Stimulated activated CD8-positive, alpha-beta memory T cell treated with anti-CD3 and anti-CD28 coated beads, Interleukin-15, amount 100 ng/mL, for 48 hours (primary cell): ENCODE data around the gene KCNK10.
"Not testable (repeated sequence)": the region's sequence is repeated elsewhere in the genome, so short reads cannot be mapped to it uniquely, and the experiment has no call there.

Experiments used
- DNase-seq, 2 donors: peaks; one replicate each; pipeline ENCODE4 v3.0.0-alpha.2; 2020; ENCODE audit warnings: low read depth in 2 of 2

The KCNK10 gene

GRCh38 chr14:88270776-88271175 lies 52.3 kb downstream of the KCNK10 start:
- no peak for DNase-seq

- DNase-seq = no peak
Observed at GRCh38 chr14:88269806-88270420, 53.2 kb downstream of the KCNK10 start.

- no peak for DNase-seq
Observed at GRCh38 chr14:88266474-88266873, 56.6 kb downstream of the KCNK10 start.

- no peak for DNase-seq
Observed at GRCh38 chr14:88264116-88264515, 59.0 kb downstream of the KCNK10 start.

GRCh38 chr14:88261302-88261701 lies 61.8 kb downstream of the KCNK10 start:
- DNase-seq = not testable (repeated sequence)

GRCh38 chr14:88258021-88258420 lies 65.0 kb downstream of the KCNK10 start:
- no peak for DNase-seq

GRCh38 chr14:88256997-88257950 lies 65.8 kb downstream of the KCNK10 start:
- DNase-seq = no peak

GRCh38 chr14:88255798-88256197 lies 67.3 kb downstream of the KCNK10 start:
- DNase-seq = no peak

GRCh38 chr14:88255196-88255595 lies 67.9 kb downstream of the KCNK10 start:
- DNase-seq = no peak

- DNase-seq = no peak
Observed at GRCh38 chr14:88252498-88252897, 70.6 kb downstream of the KCNK10 start.

GRCh38 chr14:88251650-88252049 lies 71.4 kb downstream of the KCNK10 start:
- no peak for DNase-seq

GRCh38 chr14:88249266-88249665 lies 73.8 kb downstream of the KCNK10 start:
- DNase-seq = no peak

- DNase-seq = no peak
Observed at GRCh38 chr14:88248606-88249005, 74.5 kb downstream of the KCNK10 start.

GRCh38 chr14:88247228-88247627 lies 75.8 kb downstream of the KCNK10 start:
- DNase-seq = no peak

GRCh38 chr14:88245321-88245720 lies 77.7 kb downstream of the KCNK10 start:
- no peak for DNase-seq

GRCh38 chr14:88243946-88244345 lies 79.1 kb downstream of the KCNK10 start:
- no peak for DNase-seq

- DNase-seq = no peak
Observed at GRCh38 chr14:88242446-88242845, 80.6 kb downstream of the KCNK10 start.

GRCh38 chr14:88241810-88242209 lies 81.3 kb downstream of the KCNK10 start:
- no peak for DNase-seq

GRCh38 chr14:88234442-88234841 lies 88.6 kb downstream of the KCNK10 start:
- DNase-seq = no peak

- no peak for DNase-seq
Observed at GRCh38 chr14:88233915-88234314, 89.2 kb downstream of the KCNK10 start.

- DNase-seq = no peak
Observed at GRCh38 chr14:88232771-88233170, 90.3 kb downstream of the KCNK10 start.

GRCh38 chr14:88231603-88232002 lies 91.5 kb downstream of the KCNK10 start:
- no peak for DNase-seq

GRCh38 chr14:88229428-88229827 lies 93.6 kb downstream of the KCNK10 start:
- DNase-seq = no peak
